ENCODE data around the gene ZBTB46. TPM values are rescaled to one million over a fixed set of nuclear protein-coding genes. Genes with fewer than 3 reads are reported as not detected.

The ZBTB46 gene
- total RNA-seq, 1 experiment from 2014 or later: 2.5 TPM

- Mint-ChIP-seq H3K4me3 (ENCODE audit: low read depth, unreplicated experiment) (no peak overlapping the region), H3K9me3 (ENCODE audit: low read depth, unreplicated experiment) (no peaks in the 10 kb centered on the region), H3K27ac (ENCODE audit: unreplicated experiment) (peak overlapping the region; percentile 91), H3K36me3 (ENCODE audit: insufficient read depth, unreplicated experiment) (peaks cover 96% of the 10 kb centered on the region), H3K27me3 (ENCODE audit: unreplicated experiment) (no peaks in the 10 kb centered on the region), H3K4me1 (ENCODE audit: low read depth, unreplicated experiment) (peaks cover 38% of the 10 kb centered on the region)
- CTCF ChIA-PET: no interaction called here
- DNase-seq: no peak
- no TSS peak for BruUV-seq (replicated peaks)
- TF ChIP-seq CTCF (IDR thresholded peaks at IDR 0.05; ENCODE audit: unreplicated experiment): no peak
- intact Hi-C loops (cut with micrococcal nuclease; ENCODE audit: unreplicated experiment): no loop called here
Measured at GRCh38 chr20:63694584-63695423, 136.3 kb downstream of the ZBTB46 start.

- DNase-seq: no peak
- H3K9me3 Mint-ChIP-seq (ENCODE audit: low read depth, unreplicated experiment): no peaks in the 10 kb centered on the region
- peaks cover 30% of the 10 kb centered on the region for H3K4me1 Mint-ChIP-seq (ENCODE audit: low read depth, unreplicated experiment)
- H3K36me3 Mint-ChIP-seq (ENCODE audit: insufficient read depth, unreplicated experiment): peaks cover 96% of the 10 kb centered on the region
- H3K27me3 Mint-ChIP-seq (ENCODE audit: unreplicated experiment): no peaks in the 10 kb centered on the region
- no peak for TF ChIP-seq CTCF (IDR thresholded peaks at IDR 0.05; ENCODE audit: unreplicated experiment)
- CTCF ChIA-PET: no interaction called here
- H3K27ac Mint-ChIP-seq (ENCODE audit: unreplicated experiment): peak overlapping the region; percentile 91
- BruUV-seq (replicated peaks): no TSS peak
- peak overlapping the region; percentile 41 for H3K4me3 Mint-ChIP-seq (ENCODE audit: low read depth, unreplicated experiment)
- intact Hi-C loops (cut with micrococcal nuclease; ENCODE audit: unreplicated experiment): no loop called here
Measured at GRCh38 chr20:63693733-63694583, 137.1 kb downstream of the ZBTB46 start.

Other genes with a start within 250 kb of the ZBTB46 start
- gene GMEB2, start 204.2 kb downstream of the ZBTB46 start, total RNA-seq (2022): 18.6 and 18.8 TPM in 2 replicates
- gene STMN3, start 177.8 kb downstream of the ZBTB46 start, total RNA-seq (2022): 2.0 and 2.3 TPM in 2 replicates
- gene RTEL1, start 173.0 kb downstream of the ZBTB46 start, total RNA-seq (2022): 39.1 and 39.8 TPM in 2 replicates
- not detected in 2 replicates for gene TNFRSF6B, start 134.6 kb downstream of the ZBTB46 start, total RNA-seq (2022)
- 74.0 and 85.1 TPM in 2 replicates for gene ARFRP1, start 123.3 kb downstream of the ZBTB46 start, total RNA-seq (2022)
- gene ZGPAT, start 123.2 kb downstream of the ZBTB46 start, total RNA-seq (2022): 47.0 and 48.4 TPM in 2 replicates
- 25.8 and 27.1 TPM in 2 replicates for gene LIME1, start 94.6 kb downstream of the ZBTB46 start, total RNA-seq (2022)
- 163 and 169 TPM in 2 replicates for gene SLC2A4RG, start 91.5 kb downstream of the ZBTB46 start, total RNA-seq (2022)
- gene ABHD16B, start 30.2 kb upstream of the ZBTB46 start, total RNA-seq (2022): 0.24 TPM in 1 of 2 replicates, not detected in the other
- 192 and 197 TPM in 2 replicates for gene TPD52L2, start 34.0 kb upstream of the ZBTB46 start, total RNA-seq (2022)
- gene DNAJC5, start 63.9 kb upstream of the ZBTB46 start, total RNA-seq (2022): 79.9 and 85.9 TPM in 2 replicates
- 85.1 and 86.3 TPM in 2 replicates for gene UCKL1, start 125.2 kb upstream of the ZBTB46 start, total RNA-seq (2022)
- gene ZNF512B, start 138.7 kb upstream of the ZBTB46 start, total RNA-seq (2022): 58.1 and 62.8 TPM in 2 replicates
- gene SAMD10, start 148.4 kb upstream of the ZBTB46 start, total RNA-seq (2022): 23.6 and 23.7 TPM in 2 replicates
- 111 and 113 TPM in 2 replicates for gene PRPF6, start 149.9 kb upstream of the ZBTB46 start, total RNA-seq (2022)
- 4.9 and 5.0 TPM in 2 replicates for gene C20orf204, start 204.9 kb upstream of the ZBTB46 start, total RNA-seq (2022)
- gene SOX18, start 218.4 kb upstream of the ZBTB46 start, total RNA-seq (2022): not detected in 2 replicates
- 39.9 and 43.7 TPM in 2 replicates for gene TCEA2, start 231.9 kb upstream of the ZBTB46 start, total RNA-seq (2022)
- gene RGS19, start 248.3 kb upstream of the ZBTB46 start, total RNA-seq (2022): 17.2 and 17.8 TPM in 2 replicates
- gene OPRL1, start 248.8 kb upstream of the ZBTB46 start, total RNA-seq (2022): 0.17 and 0.33 TPM in 2 replicates

All from Calu3 (cell line).